HepG2 (cell line): ENCODE data around the gene MYOC.

Experiments used
- AKNA ChIP-seq: sonication (generic); formaldehyde crosslinking; IDR thresholded peaks from 2 replicates; pipeline ENCODE4 v1.4.0; 2020; ENCODE audit warnings: missing genetic modification reagents, borderline replicate concordance
- ARNT ChIP-seq: fragments of 450-650 bp; IDR thresholded peaks from 2 replicates; pipeline ENCODE4 v1.6.1; 2017
- ATF2 ChIP-seq: sonication (generic); formaldehyde crosslinking; IDR thresholded peaks from 2 replicates; pipeline ENCODE4 v1.4.0; 2020; ENCODE audit warnings: missing genetic modification reagents
- ATF7 ChIP-seq, 2 experiments: fragments of 450-650 bp in 1 of 2; sonication (generic) in 1 of 2; formaldehyde crosslinking in 1 of 2; IDR thresholded peaks; 2 replicates each; pipeline versions ENCODE4 v1.4.0 to v1.6.1; 2016 to 2020; ENCODE audit warnings: antibody characterized with exemption in 1 of 2, mild to moderate bottlenecking in 1 of 2, missing genetic modification reagents in 1 of 2
- ATF7-NPFF ChIP-seq: sonication (generic); formaldehyde crosslinking; IDR thresholded peaks from 2 replicates; pipeline ENCODE4 v1.8.1; 2023; ENCODE audit warnings: mild to moderate bottlenecking, low read depth, missing genetic modification reagents, moderate library complexity
- CC2D1A ChIP-seq: sonication (generic); formaldehyde crosslinking; IDR thresholded peaks from 2 replicates; pipeline ENCODE4 v1.8.1; 2023; ENCODE audit warnings: mild to moderate bottlenecking, missing genetic modification reagents
- CTCF ChIP-seq: sonication (generic); formaldehyde crosslinking; IDR thresholded peaks from 2 replicates; pipeline ENCODE4 v1.5.0; 2020; ENCODE audit warnings: mild to moderate bottlenecking, missing genetic modification reagents, moderate library complexity
- FOXM1 ChIP-seq: sonication (generic); formaldehyde crosslinking; IDR thresholded peaks from 2 replicates; pipeline ENCODE4 v1.5.0; 2020; ENCODE audit warnings: missing genetic modification reagents
- HES4 ChIP-seq: sonication (generic); formaldehyde crosslinking; IDR thresholded peaks from 2 replicates; pipeline ENCODE4 v1.9.0; 2021; ENCODE audit warnings: mild to moderate bottlenecking, missing genetic modification reagents, borderline replicate concordance
- LCORL ChIP-seq, 2 experiments: fragments of 450-650 bp in 1 of 2; sonication (generic) in 1 of 2; formaldehyde crosslinking in 1 of 2; IDR thresholded peaks; 2 replicates each; pipeline versions ENCODE4 v1.5.0 to v1.6.1; 2017 to 2020; ENCODE audit warnings: antibody characterized with exemption in 1 of 2, missing genetic modification reagents in 1 of 2
- NFYB ChIP-seq: sonication (generic); formaldehyde crosslinking; IDR thresholded peaks from 2 replicates; pipeline ENCODE4 v1.4.0; 2020; ENCODE audit warnings: missing genetic modification reagents
- POLR2A ChIP-seq, 2 experiments: IDR thresholded peaks; 2 replicates each; pipeline ENCODE4 v1.6.1; 2011; ENCODE audit warnings: low read depth in 2 of 2, low read length in 2 of 2, mild to moderate bottlenecking in 1 of 2, moderate library complexity in 1 of 2; ENCODE audit not compliant: insufficient read depth in 1 of 2
- U2AF1 ChIP-seq: fragments of 200-400 bp; formaldehyde crosslinking; optimal IDR thresholded peaks from 2 replicates; pipeline ENCODE3; 2017; ENCODE audit warnings: mild to moderate bottlenecking, low read depth, low read length
- ZNF589 ChIP-seq: sonication (generic); formaldehyde crosslinking; conservative IDR thresholded peaks from 2 replicates; pipeline ENCODE4 v1.8.0; 2022; ENCODE audit warnings: mild to moderate bottlenecking, moderate library complexity, missing genetic modification reagents

DNA sequence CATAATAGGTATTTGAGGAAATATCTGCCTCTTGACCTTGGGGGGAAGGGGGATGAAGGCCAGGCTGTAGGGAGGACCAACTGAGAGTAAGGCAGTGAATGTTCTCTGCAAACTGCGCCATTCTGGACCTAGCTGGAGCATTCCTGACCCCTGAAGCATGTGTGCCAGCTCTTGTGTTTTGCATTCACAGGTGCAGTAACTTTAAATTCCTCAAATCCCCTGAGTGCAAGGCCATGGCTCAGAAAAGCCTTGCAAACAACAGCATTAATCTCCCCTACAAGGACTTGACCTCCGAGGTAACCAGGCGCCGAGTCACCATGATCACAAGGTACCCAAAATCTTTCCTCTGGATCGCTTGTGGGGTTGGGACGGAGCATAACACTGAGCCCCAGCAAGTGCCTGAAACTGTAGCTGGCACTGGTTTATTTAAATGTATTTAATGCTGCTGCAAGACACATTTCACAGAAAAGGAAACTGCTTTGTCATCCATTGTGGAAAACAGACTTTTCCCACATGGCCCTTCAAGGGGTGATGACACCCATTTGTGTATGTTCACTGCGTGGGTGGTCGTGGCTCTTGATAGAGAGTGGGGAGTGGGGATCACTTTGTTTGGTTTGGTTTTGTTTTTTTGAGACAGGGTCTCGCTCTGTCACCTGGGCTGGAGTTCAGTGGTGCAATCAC lies 28.7 kb downstream of the MYOC start:
- TF ChIP-seq FOXM1 (CRISPR knock-in tag) (no peak), CTCF (CRISPR knock-in tag) (no peak), ARNT (no peak), NFYB (no peak), HES4 (CRISPR knock-in tag) (no peak), AKNA (CRISPR knock-in tag) (no peak), ATF7-NPFF (CRISPR knock-in tag) (no peak), ATF2 (CRISPR knock-in tag) (no peak), POLR2A (IDR thresholded peaks at IDR 0.05; ENCODE audit: insufficient read depth in 1 of 2, low read depth in 2 of 2, low read length in 2 of 2) (no peak), ATF7 (IDR thresholded peaks at IDR 0.05) (no peak), ATF7 (CRISPR knock-in tag; IDR thresholded peaks at IDR 0.05) (no peak), ZNF589 (CRISPR knock-in tag) (no peak), LCORL (IDR thresholded peaks at IDR 0.05) (no peak), LCORL (CRISPR knock-in tag; IDR thresholded peaks at IDR 0.05) (no peak), U2AF1 (no peak), CC2D1A (CRISPR knock-in tag) (no peak)
